Liver (tissue), 9 donors: ENCODE results near the gene RAP1GAP2. TPM values are rescaled to one million over a fixed set of nuclear protein-coding genes. Genes with fewer than 3 reads are reported as not detected.
A peak's percentile ranks its signal among the peaks of the same experiment; 100 is the strongest.

Experiments
- DNase-seq: peaks from one replicate; pipeline ENCODE4 v3.0.0-alpha.2; 2017; ENCODE audit warnings: low spot score
- H3K27ac ChIP-seq, 2 donors: one replicate each; pipeline ENCODE4 v1.7.0; 2013; ENCODE audit warnings: inconsistent platforms in 2 of 2, low read length in 2 of 2, control low read depth in 1 of 2, low read depth in 1 of 2, mild to moderate bottlenecking in 1 of 2
- H3K27me3 ChIP-seq, 4 donors: one replicate each; pipeline versions ENCODE4 v1.6.1 to v1.7.0; 2013; ENCODE audit warnings: low read length in 3 of 4, inconsistent platforms in 1 of 4, mild to moderate bottlenecking in 1 of 4, moderate library complexity in 1 of 4; ENCODE audit not compliant: control insufficient read depth in 4 of 4, insufficient read depth in 4 of 4
- H3K36me3 ChIP-seq, 4 donors: one replicate each; pipeline versions ENCODE4 v1.6.1 to v1.7.0; 2013; ENCODE audit warnings: low read length in 3 of 4, mild to moderate bottlenecking in 3 of 4, low read depth in 1 of 4, moderate library complexity in 1 of 4; ENCODE audit not compliant: control insufficient read depth in 4 of 4, insufficient read depth in 3 of 4
- H3K4me1 ChIP-seq, 4 donors: one replicate each; pipeline versions ENCODE4 v1.6.1 to v1.7.0; 2013; ENCODE audit warnings: low read length in 3 of 4, mild to moderate bottlenecking in 3 of 4, moderate library complexity in 1 of 4; ENCODE audit not compliant: control insufficient read depth in 4 of 4, insufficient read depth in 4 of 4
- H3K4me3 ChIP-seq, 3 donors: one replicate each; pipeline versions ENCODE4 v1.6.1 to v1.7.0; 2013; ENCODE audit warnings: low read length in 3 of 3, control low read depth in 1 of 3, low read depth in 1 of 3, mild to moderate bottlenecking in 1 of 3
- H3K9ac ChIP-seq, 2 donors: one replicate each; pipeline ENCODE4 v1.7.0; 2013; ENCODE audit warnings: low read length in 2 of 2, mild to moderate bottlenecking in 2 of 2, moderate library complexity in 2 of 2, control low read depth in 1 of 2, low read depth in 1 of 2
- H3K9me3 ChIP-seq, 4 donors: one replicate each; pipeline versions ENCODE4 v1.6.1 to v1.7.0; 2013; ENCODE audit warnings: low read length in 3 of 4; ENCODE audit not compliant: control insufficient read depth in 4 of 4
- CTCF ChIP-seq: fragments of 150-350 bp; IDR thresholded peaks from 2 replicates; pipeline ENCODE4 v1.5.1; 2017; ENCODE audit warnings: improper control_type of control experiment, low read depth, low read length; ENCODE audit not compliant: missing input control
- EGR1 ChIP-seq, 2 donors: IDR thresholded peaks; 2 replicates each; pipeline ENCODE4 v1.6.1; 2016 to 2018; ENCODE audit warnings: antibody characterized with exemption in 2 of 2, low read depth in 2 of 2
- FOXA1 ChIP-seq: IDR thresholded peaks from 2 replicates; pipeline ENCODE4 v1.6.1; 2016; ENCODE audit warnings: antibody characterized with exemption
- FOXA2 ChIP-seq: IDR thresholded peaks from 2 replicates; pipeline ENCODE4 v1.6.1; 2016; ENCODE audit warnings: antibody characterized with exemption
- GABPA ChIP-seq, 2 donors: IDR thresholded peaks in 1 of 2; conservative IDR thresholded peaks in 1 of 2; 2 replicates each; pipeline ENCODE4 v1.6.1; 2016; ENCODE audit warnings: antibody characterized with exemption in 2 of 2, mild to moderate bottlenecking in 1 of 2, moderate library complexity in 1 of 2
- HNF4A ChIP-seq, 2 donors: conservative IDR thresholded peaks; 2 replicates each; pipeline ENCODE4 v1.6.1; 2016; ENCODE audit warnings: antibody characterized with exemption in 2 of 2, mild to moderate bottlenecking in 2 of 2
- JUND ChIP-seq, 2 donors: IDR thresholded peaks; 2 replicates each; pipeline ENCODE4 v1.6.1; 2016; ENCODE audit warnings: antibody characterized with exemption in 2 of 2
- NR2F2 ChIP-seq: IDR thresholded peaks from 2 replicates; pipeline ENCODE4 v1.6.1; 2016; ENCODE audit warnings: antibody characterized with exemption
- RAD21 ChIP-seq, 2 donors: IDR thresholded peaks; 2 replicates each; pipeline ENCODE4 v1.6.1; 2016; ENCODE audit warnings: antibody characterized with exemption in 2 of 2, mild to moderate bottlenecking in 2 of 2
- REST ChIP-seq: IDR thresholded peaks from 2 replicates; pipeline ENCODE4 v1.6.1; 2016; ENCODE audit warnings: antibody characterized with exemption, mild to moderate bottlenecking
- RXRA ChIP-seq, 2 donors: IDR thresholded peaks; 2 replicates each; pipeline ENCODE4 v1.6.1; 2017 to 2018; ENCODE audit warnings: antibody characterized with exemption in 2 of 2, mild to moderate bottlenecking in 1 of 2
- SP1 ChIP-seq: IDR thresholded peaks from 2 replicates; pipeline ENCODE4 v1.6.1; 2018; ENCODE audit warnings: antibody characterized with exemption, mild to moderate bottlenecking
- TAF1 ChIP-seq: conservative IDR thresholded peaks from 2 replicates; pipeline ENCODE4 v1.6.1; 2016; ENCODE audit warnings: antibody characterized with exemption, mild to moderate bottlenecking
- YY1 ChIP-seq: IDR thresholded peaks from 2 replicates; pipeline ENCODE4 v1.6.1; 2016; ENCODE audit warnings: antibody characterized with exemption, mild to moderate bottlenecking
- ZBTB33 ChIP-seq: IDR thresholded peaks from 2 replicates; pipeline ENCODE4 v1.6.1; 2016; ENCODE audit warnings: antibody characterized with exemption
- WGBS: extraction: QIAGEN DNeasy Blood & Tissue Kit; methylation state at CpG from one replicate; pipeline ENCODE4 v1.1.7; 2013; 5-methylcytosine and 5-hydroxymethylcytosine counted together
- polyA plus RNA-seq, 2 donors: library from polyadenylated mRNA; stranded (reverse) in 1 of 2; unstranded in 1 of 2; fragments of 200-250 nt in 1 of 2; fragments of >200 nt in 1 of 2; fragmentation: Nextera tagmentation in 1 of 2; extraction: Ambion mirVana in 1 of 2; gene quantifications; one replicate each; pipeline versions ENCODE4 v1.2.1 to v1.2.3, GENCODE V29; 2013 to 2015
- total RNA-seq, 2 donors: library from RNA; depleted of rRNA; stranded (reverse); fragments of >200 nt; gene quantifications; one replicate each; pipeline ENCODE4 v1.2.3, GENCODE V29; 2014
- donor health status: healthy.
- donor health status: healthy.
- donor health status: healthy.
- donor health status: healthy.
- donor health status: healthy.

Gene RAP1GAP2
- total and polyA plus RNA-seq, 4 donors: 0.56 to 1.7 (median 1.1) TPM

GRCh38 chr17:3046753-3047152 is 250.5 kb downstream of the RAP1GAP2 start:
- Histone ChIP-seq H3K9ac (no peak overlapping the region), H3K27ac (no peak overlapping the region), H3K9me3 (peaks cover 0 to 9% (median 5%) of the 10 kb centered on the region in 4 donors), H3K27me3 (peaks cover 0 to 2% (median 0%) of the 10 kb centered on the region in 4 donors), H3K4me1 (peaks cover 0 to 11% (median 7%) of the 10 kb centered on the region in 4 donors), H3K36me3 (no peaks in the 10 kb centered on the region), H3K4me3 (no peak overlapping the region)
- 78% methylated on average over 3 of the region's 3 CpGs for whole genome bisulfite sequencing
- DNase-seq: no peak
- TF ChIP-seq CTCF: no peak
- TF ChIP-seq JUND (IDR thresholded peaks at IDR 0.05): no peak
- no peak for TF ChIP-seq RXRA (IDR thresholded peaks at IDR 0.05)
- no peak for TF ChIP-seq YY1
- TF ChIP-seq HNF4A (conservative IDR thresholded peaks at IDR 0.05): no peak
- no peak for TF ChIP-seq EGR1 (IDR thresholded peaks at IDR 0.05; ENCODE audit: low read depth in 2 of 2)
- no peak for TF ChIP-seq FOXA2
- TF ChIP-seq GABPA (IDR thresholded peaks at IDR 0.05 in 1 of 2, conservative IDR thresholded peaks at IDR 0.05 in 1 of 2): no peak
- TF ChIP-seq NR2F2: no peak
- no peak for TF ChIP-seq TAF1
- no peak for TF ChIP-seq ZBTB33

- peak overlapping the region; percentile 67 to 88 (median 79) for H3K4me3 ChIP-seq
- H3K27me3 ChIP-seq: peaks cover 0 to 2% (median 0%) of the 10 kb centered on the region in 4 donors
- peak overlapping the region in 1 of 2 donors; percentile 37 for H3K27ac ChIP-seq
- DNase-seq: peak; percentile 89
- H3K36me3 ChIP-seq: no peaks in the 10 kb centered on the region
- 2% methylated on average over 50 of the region's 50 CpGs for WGBS
- H3K9ac ChIP-seq: peak overlapping the region in 1 of 2 donors; percentile 22
- peaks cover 0 to 11% (median 7%) of the 10 kb centered on the region in 4 donors for H3K4me1 ChIP-seq
- H3K9me3 ChIP-seq: peaks cover 0 to 5% (median 1%) of the 10 kb centered on the region in 4 donors
- TF ChIP-seq CTCF (peak; percentile 70), NR2F2 (no peak), GABPA (IDR thresholded peaks at IDR 0.05 in 1 of 2, conservative IDR thresholded peaks at IDR 0.05 in 1 of 2) (peak in 1 of 2 donors; percentile 74), HNF4A (conservative IDR thresholded peaks at IDR 0.05) (peak in 1 of 2 donors; percentile 25), TAF1 (no peak), RAD21 (IDR thresholded peaks at IDR 0.05) (peak; percentile 97), FOXA1 (no peak), RXRA (IDR thresholded peaks at IDR 0.05) (peak in 1 of 2 donors; percentile 52), JUND (IDR thresholded peaks at IDR 0.05) (no peak), SP1 (peak; percentile 96), REST (no peak), ZBTB33 (no peak)
These were observed 252.7 kb downstream of the RAP1GAP2 start for GRCh38 chr17:3048727-3049471.
